SH-SY5Y (cell line): ENCODE measurements around the gene TJP3.

Experiments used
- GATA2 ChIP-seq: IDR thresholded peaks from 2 replicates; pipeline ENCODE4 v1.6.1; 2011; ENCODE audit warnings: mild to moderate bottlenecking, low read depth, low read length
- GATA3 ChIP-seq: IDR thresholded peaks from 2 replicates; pipeline ENCODE4 v1.6.1; 2011; ENCODE audit warnings: low read depth, mild to moderate bottlenecking, low read length, moderate library complexity

- TF ChIP-seq GATA2 (no peak), GATA3 (no peak)
Observed at GRCh38 chr19:3664879-3665642, 43.1 kb upstream of the TJP3 start.
